CD4-positive, alpha-beta T cell (primary cell): ENCODE data around the gene PPAN. TPM values are rescaled to one million over a fixed set of nuclear protein-coding genes. Genes with fewer than 3 reads are reported as not detected.
A peak's percentile ranks its signal among the peaks of the same experiment; 100 is the strongest.

Experiments used
- ATAC-seq: fragments of 200-7000 bp; cut with Tn5 transposase; one replicate; pipeline ENCODE4 v1.10.0; 2022; ENCODE audit warnings: mild to moderate bottlenecking; ENCODE audit not compliant: poor library complexity
- CTCF ChIA-PET: fragments of 350-600 bp; sonication (Branson Sonifier 250); formaldehyde crosslinking; loops from one replicate; lab custom pipeline; 2021; ENCODE audit warnings: antibody characterized with exemption, inconsistent platforms; lab: Charles Lee
- POLR2A ChIA-PET: fragments of 350-600 bp; sonication (Branson Sonifier 250); formaldehyde crosslinking; loops from one replicate; lab custom pipeline; 2021; ENCODE audit warnings: antibody characterized with exemption, inconsistent platforms; lab: Charles Lee
- DNase-seq, 14 experiments: peaks; one replicate each; pipeline ENCODE4 v3.0.0-alpha.2; 2013 to 2020; ENCODE audit warnings: mixed read lengths in 2 of 14
- H3K27ac ChIP-seq, 2 donors: one replicate each; pipeline versions ENCODE4 v1.5.1 to v1.7.0; 2013; ENCODE audit warnings: low read length in 2 of 2, low read depth in 1 of 2, mild to moderate bottlenecking in 1 of 2
- H3K27me3 ChIP-seq, 2 experiments: 1 replicate in 1 of 2; 2 replicates in 1 of 2; pipeline versions ENCODE4 v1.6.1 to v1.7.0; 2013; ENCODE audit warnings: low read length in 2 of 2, control low read depth in 1 of 2, mild to moderate bottlenecking in 1 of 2, moderate library complexity in 1 of 2; ENCODE audit not compliant: insufficient read depth in 2 of 2, control insufficient read depth in 1 of 2
- H3K36me3 ChIP-seq: one replicate; pipeline ENCODE4 v1.6.1; 2013; ENCODE audit warnings: low read length, control low read depth; ENCODE audit not compliant: insufficient read depth
- H3K4me1 ChIP-seq: one replicate; pipeline ENCODE4 v1.6.1; 2013; ENCODE audit warnings: low read length, control low read depth; ENCODE audit not compliant: insufficient read depth
- H3K4me3 ChIP-seq: one replicate; pipeline ENCODE4 v1.5.1; 2013; ENCODE audit warnings: mild to moderate bottlenecking, low read length, moderate library complexity
- H3K9me3 ChIP-seq, 2 experiments: 1 replicate in 1 of 2; 2 replicates in 1 of 2; pipeline versions ENCODE4 v1.6.1 to v1.7.0; 2013; ENCODE audit warnings: low read length in 2 of 2, mild to moderate bottlenecking in 2 of 2, control low read depth in 1 of 2, moderate library complexity in 1 of 2; ENCODE audit not compliant: control insufficient read depth in 1 of 2, insufficient read depth in 1 of 2
- H3K27ac Mint-ChIP-seq: one replicate; pipeline ENCODE4 v1.8.0; 2020; ENCODE audit warnings: mixed read lengths
- H3K27me3 Mint-ChIP-seq: one replicate; pipeline ENCODE4 v1.8.0; 2021; ENCODE audit warnings: mixed read lengths
- H3K36me3 Mint-ChIP-seq: one replicate; pipeline ENCODE4 v1.8.0; 2021; ENCODE audit warnings: low read depth, mixed read lengths
- H3K4me1 Mint-ChIP-seq: one replicate; pipeline ENCODE4 v1.8.0; 2021; ENCODE audit warnings: low read depth, mixed read lengths
- H3K4me3 Mint-ChIP-seq: one replicate; pipeline ENCODE4 v1.8.0; 2020; ENCODE audit warnings: mild to moderate bottlenecking, mixed read lengths
- H3K9me3 Mint-ChIP-seq: one replicate; pipeline ENCODE4 v1.8.0; 2020; ENCODE audit warnings: mixed read lengths
- intact Hi-C, 2 experiments: fragments of 100-400 bp; cut with DNase I in 1 of 2; cut with micrococcal nuclease in 1 of 2; formaldehyde crosslinking; loops; one replicate each; pipeline versions ENCODE4 v1.15.1 to v1.9.0; 2023 to 2025; cut with DNase I, micrococcal nuclease
- total RNA-seq, 174 experiments: library from RNA in 2 of 174; stranded (reverse) in 2 of 174; gene quantifications; one replicate each; pipeline ENCODE4 v1.2.3 and lab custom pipeline; 2021 to 2026
- TF ChIP-seq, protein P1 (sequence below): fragments of 200-600 bp; IDR thresholded peaks from one replicate; pipeline ENCODE4 v1.8.0; 2022; ENCODE audit warnings: antibody characterized with exemption, mild to moderate bottlenecking

PPAN gene
- total RNA-seq, 2 experiments from 2014 or later = 119 to 127 TPM

DNA sequence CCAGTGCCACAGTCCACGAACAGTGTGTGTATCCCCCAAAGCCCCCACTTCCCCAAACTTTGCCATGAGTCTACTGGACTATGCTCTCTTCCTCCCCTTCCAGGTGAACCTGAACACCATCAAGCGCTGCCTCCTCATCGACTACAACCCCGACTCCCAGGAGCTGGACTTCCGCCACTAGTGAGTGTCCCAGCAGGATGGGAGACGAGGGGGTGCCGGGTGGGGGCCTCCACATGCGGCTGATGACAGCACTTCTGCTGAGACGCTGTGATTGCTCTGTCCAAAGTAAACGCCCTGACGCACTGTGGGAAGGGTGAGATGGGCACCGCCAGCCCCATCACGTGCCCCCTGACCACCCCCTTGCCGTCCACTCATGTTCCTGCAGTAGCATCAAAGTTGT is 3.4 kb downstream of the PPAN start:
- Histone ChIP-seq H3K4me1 (peaks cover 89% of the 10 kb centered on the region), H3K4me3 (no peak overlapping the region), H3K27me3 (no peaks in the 10 kb centered on the region), H3K27ac (no peak overlapping the region), H3K36me3 (peaks cover 54% of the 10 kb centered on the region), H3K9me3 (no peaks in the 10 kb centered on the region)
- ATAC-seq = no peak
- peak overlapping the region; percentile 47 for H3K27ac Mint-ChIP-seq
- peaks cover 4% of the 10 kb centered on the region for H3K27me3 Mint-ChIP-seq
- peaks cover 56% of the 10 kb centered on the region for H3K4me1 Mint-ChIP-seq
- DNase-seq = no peak
- TF ChIP-seq, protein P1, sequence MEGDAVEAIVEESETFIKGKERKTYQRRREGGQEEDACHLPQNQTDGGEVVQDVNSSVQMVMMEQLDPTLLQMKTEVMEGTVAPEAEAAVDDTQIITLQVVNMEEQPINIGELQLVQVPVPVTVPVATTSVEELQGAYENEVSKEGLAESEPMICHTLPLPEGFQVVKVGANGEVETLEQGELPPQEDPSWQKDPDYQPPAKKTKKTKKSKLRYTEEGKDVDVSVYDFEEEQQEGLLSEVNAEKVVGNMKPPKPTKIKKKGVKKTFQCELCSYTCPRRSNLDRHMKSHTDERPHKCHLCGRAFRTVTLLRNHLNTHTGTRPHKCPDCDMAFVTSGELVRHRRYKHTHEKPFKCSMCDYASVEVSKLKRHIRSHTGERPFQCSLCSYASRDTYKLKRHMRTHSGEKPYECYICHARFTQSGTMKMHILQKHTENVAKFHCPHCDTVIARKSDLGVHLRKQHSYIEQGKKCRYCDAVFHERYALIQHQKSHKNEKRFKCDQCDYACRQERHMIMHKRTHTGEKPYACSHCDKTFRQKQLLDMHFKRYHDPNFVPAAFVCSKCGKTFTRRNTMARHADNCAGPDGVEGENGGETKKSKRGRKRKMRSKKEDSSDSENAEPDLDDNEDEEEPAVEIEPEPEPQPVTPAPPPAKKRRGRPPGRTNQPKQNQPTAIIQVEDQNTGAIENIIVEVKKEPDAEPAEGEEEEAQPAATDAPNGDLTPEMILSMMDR = no peak
- ChIA-PET POLR2A (interaction anchor here (1.0 to 1.2 kb wide), 2 partner anchors 14 to 33 kb away, joined by 3 to 4 read pairs; no protein-coding TSS in a partner anchor), CTCF (interaction anchor here (0.6 kb wide), 1 partner anchor 141 kb away, joined by 3 read pairs; no protein-coding TSS in a partner anchor)
- H3K36me3 Mint-ChIP-seq = peaks cover 71% of the 10 kb centered on the region
- H3K4me3 Mint-ChIP-seq = peak overlapping the region; percentile 30
- no peaks in the 10 kb centered on the region for H3K9me3 Mint-ChIP-seq
- intact Hi-C loops = loop anchor here (5.0 to 10.0 kb wide), 3 partner anchors 83 to 295 kb away; partner anchors contain the start of genes CDC37 (in 1 of the 2), DNMT1 (in 1 of the 2) and MRPL4 (in 1 of the 2)

DNA sequence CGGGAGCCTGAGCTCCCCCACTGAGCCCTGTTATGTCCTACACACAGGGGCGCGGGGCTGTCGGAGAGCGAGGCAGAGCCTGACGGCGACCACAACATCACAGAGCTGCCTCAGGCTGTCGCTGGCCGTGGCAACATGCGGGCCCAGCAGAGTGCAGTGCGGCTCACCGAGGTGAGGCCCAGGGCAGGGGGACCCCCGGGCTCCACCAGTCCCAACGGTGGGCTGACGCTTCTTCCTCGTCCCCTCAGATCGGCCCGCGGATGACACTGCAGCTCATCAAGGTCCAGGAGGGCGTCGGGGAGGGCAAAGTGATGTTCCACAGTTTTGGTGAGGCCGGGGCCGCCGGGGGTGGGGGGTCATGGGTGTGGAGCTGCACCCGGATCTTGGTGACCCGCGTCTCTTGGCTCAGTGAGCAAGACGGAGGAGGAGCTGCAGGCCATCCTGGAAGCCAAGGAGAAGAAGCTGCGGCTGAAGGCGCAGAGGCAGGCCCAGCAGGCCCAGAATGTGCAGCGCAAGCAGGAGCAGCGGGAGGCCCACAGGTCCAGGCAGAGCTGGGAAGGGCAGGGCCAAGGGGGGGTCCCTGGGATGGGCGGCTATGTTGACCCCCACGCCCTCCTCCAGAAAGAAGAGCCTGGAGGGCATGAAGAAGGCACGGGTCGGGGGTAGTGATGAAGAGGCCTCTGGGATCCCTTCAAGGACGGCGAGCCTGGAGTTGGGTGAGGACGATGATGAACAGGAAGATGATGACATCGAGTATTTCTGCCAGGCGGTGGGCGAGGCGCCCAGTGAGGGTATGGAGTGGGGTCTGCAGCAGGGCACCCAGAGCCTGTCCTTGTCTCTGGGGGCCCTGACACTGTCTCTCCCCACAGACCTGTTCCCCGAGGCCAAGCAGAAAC is 4.2 kb downstream of the PPAN start:
- CTCF ChIA-PET = no interaction called here

DNA sequence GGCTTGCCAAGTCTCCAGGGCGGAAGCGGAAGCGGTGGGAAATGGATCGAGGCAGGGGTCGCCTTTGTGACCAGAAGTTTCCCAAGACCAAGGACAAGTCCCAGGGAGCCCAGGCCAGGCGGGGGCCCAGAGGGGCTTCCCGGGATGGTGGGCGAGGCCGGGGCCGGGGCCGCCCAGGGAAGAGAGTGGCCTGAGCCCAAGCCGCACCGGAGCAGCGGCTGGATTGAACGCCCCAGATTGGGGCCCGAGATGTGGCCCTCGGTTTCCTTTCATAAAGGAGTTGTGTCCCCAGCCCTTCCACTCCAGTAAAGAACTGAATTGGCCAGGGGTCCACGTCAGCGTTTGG is 4.8 kb downstream of the PPAN start:
- Mint-ChIP-seq H3K36me3 (peaks cover 79% of the 10 kb centered on the region), H3K4me3 (peak overlapping the region; percentile 15), H3K27me3 (peaks cover 4% of the 10 kb centered on the region), H3K9me3 (no peaks in the 10 kb centered on the region), H3K4me1 (peaks cover 42% of the 10 kb centered on the region), H3K27ac (peak overlapping the region; percentile 98)
- peak overlapping the region in 1 of 2 donors; percentile 63 for H3K27ac ChIP-seq
- no peak for ATAC-seq
- TF ChIP-seq, protein P1 = no peak
- no peaks in the 10 kb centered on the region for H3K9me3 ChIP-seq
- intact Hi-C loops = loop anchor here in 1 of 2 experiments (5.0 kb wide), 1 partner anchor 179 kb away; no protein-coding TSS in a partner anchor
- POLR2A ChIA-PET = no interaction called here
- H3K4me1 ChIP-seq = peaks cover 82% of the 10 kb centered on the region
- CTCF ChIA-PET = no interaction called here
- peaks cover 68% of the 10 kb centered on the region for H3K36me3 ChIP-seq
- DNase-seq = no peak
- no peaks in the 10 kb centered on the region for H3K27me3 ChIP-seq
- no peak overlapping the region for H3K4me3 ChIP-seq

More for the DNA sequence above, 4.2 kb downstream of the PPAN start:
- intact Hi-C loops = loop anchor here in 1 of 2 experiments (5.0 kb wide), 1 partner anchor 178 kb away; no protein-coding TSS in a partner anchor
- H3K4me1 ChIP-seq = peaks cover 82% of the 10 kb centered on the region
- TF ChIP-seq, protein P1 = no peak
- Mint-ChIP-seq H3K4me1 (peaks cover 48% of the 10 kb centered on the region), H3K4me3 (peak overlapping the region; percentile 20), H3K27me3 (peaks cover 4% of the 10 kb centered on the region), H3K36me3 (peaks cover 75% of the 10 kb centered on the region), H3K9me3 (no peaks in the 10 kb centered on the region), H3K27ac (peak overlapping the region; percentile 77)
- no peak overlapping the region for H3K27ac ChIP-seq
- DNase-seq (peak in 1 of 14 experiments; percentile 33), ATAC-seq (no peak)
- no peaks in the 10 kb centered on the region for H3K27me3 ChIP-seq
- POLR2A ChIA-PET = interaction anchor here (1.0 to 1.2 kb wide), 2 partner anchors 15 to 32 kb away, joined by 3 to 4 read pairs; no protein-coding TSS in a partner anchor
- H3K4me3 ChIP-seq = no peak overlapping the region
- H3K36me3 ChIP-seq = peaks cover 62% of the 10 kb centered on the region
- no peaks in the 10 kb centered on the region for H3K9me3 ChIP-seq
